ENCODE results near the gene BRIP1. TPM values are rescaled to one million over a fixed set of nuclear protein-coding genes. Genes with fewer than 3 reads are reported as not detected.

BRIP1 gene
- total and polyA plus RNA-seq, 9 of the 15 experiments (the other 6 are each of a cell fraction or from before 2014, with no cell fraction given) = 2.4 to 17.5 (median 11.2) TPM

GRCh38 chr17:61732169-61732568, 131.2 kb downstream of the BRIP1 start:
- Histone ChIP-seq H3K79me2 (ENCODE audit: control insufficient read depth, insufficient read depth, low read length) (no peaks in the 10 kb centered on the region), H3K4me2 (ENCODE audit: insufficient read depth, low read length) (no peak overlapping the region), H3K36me3 (ENCODE audit: control insufficient read depth, insufficient read depth, low read length) (peaks cover 3% of the 10 kb centered on the region; the same call in 1 of the 3 replicates), H2AFZ (ENCODE audit: low read depth, low read length) (no peak overlapping the region), H3K27me3 (ENCODE audit: control insufficient read depth in 2 of 2, insufficient read depth in 2 of 2, low read length in 2 of 2) (no peaks in the 10 kb centered on the region), H3K9me1 (ENCODE audit: control insufficient read depth, insufficient read depth, low read length) (no peaks in the 10 kb centered on the region), H3K4me1 (replicated peaks in 1 of 2; ENCODE audit: control insufficient read depth in 2 of 2, insufficient read depth in 2 of 2, low read length in 2 of 2) (no peaks in the 10 kb centered on the region), H3K27ac (ENCODE audit: extremely low read depth, low read depth, low read length) (no peak overlapping the region), H3K9ac (ENCODE audit: insufficient read depth in 1 of 2, low read depth in 2 of 2, low read length in 2 of 2) (no peak overlapping the region), H3K9me3 (replicated peaks; ENCODE audit: control insufficient read depth, insufficient read depth, low read depth, low read length) (no peaks in the 10 kb centered on the region), H4K20me1 (replicated peaks; ENCODE audit: control insufficient read depth, insufficient read depth, low read length) (no peaks in the 10 kb centered on the region), H3K4me3 (no peak overlapping the region)
- ChIA-PET POLR2A (no interaction called here), CTCF (ENCODE audit: low intra/inter-chr PET ratio) (no interaction called here)
- DNase-seq (ENCODE audit: extremely low read depth in 1 of 4, low spot score in 3 of 4) (no peak), ATAC-seq (no peak), FAIRE-seq (no peak)
- in situ Hi-C loops (cut with MboI) (no loop called here), intact Hi-C loops (cut with micrococcal nuclease) (no loop called here)
- peak in 1 of 3 experiments; percentile 83; a peak in 2 of 6 replicates for TF ChIP-seq ZBTB11 (CRISPR knock-in tag; IDR thresholded peaks at IDR 0.05)
- TF ChIP-seq NFIC (IDR thresholded peaks at IDR 0.05) = no peak
- BruUV-seq (replicated peaks) = no TSS peak
- 67% methylated on average over 3 of the region's 3 CpGs for WGBS (ENCODE audit: insufficient coverage, low coverage, missing lambda C conversion rate)
